Left hindlimb (tissue), 1 donor: Measurements from ENCODE around the gene ZNF274.
"Not testable (repeated sequence)": the region's sequence is repeated elsewhere in the genome, so short reads cannot be mapped to it uniquely, and the experiment has no call there.

Experiments used
- DNase-seq: peaks from one replicate; pipeline ENCODE4 v3.0.0-alpha.2; 2018

ZNF274 gene

GRCh38 chr19:58213075-58213369 is 30.2 kb downstream of the ZNF274 start:
- DNase-seq = no peak

- no peak for DNase-seq
Measured at GRCh38 chr19:58217069-58217481, 34.2 kb downstream of the ZNF274 start.

DNA sequence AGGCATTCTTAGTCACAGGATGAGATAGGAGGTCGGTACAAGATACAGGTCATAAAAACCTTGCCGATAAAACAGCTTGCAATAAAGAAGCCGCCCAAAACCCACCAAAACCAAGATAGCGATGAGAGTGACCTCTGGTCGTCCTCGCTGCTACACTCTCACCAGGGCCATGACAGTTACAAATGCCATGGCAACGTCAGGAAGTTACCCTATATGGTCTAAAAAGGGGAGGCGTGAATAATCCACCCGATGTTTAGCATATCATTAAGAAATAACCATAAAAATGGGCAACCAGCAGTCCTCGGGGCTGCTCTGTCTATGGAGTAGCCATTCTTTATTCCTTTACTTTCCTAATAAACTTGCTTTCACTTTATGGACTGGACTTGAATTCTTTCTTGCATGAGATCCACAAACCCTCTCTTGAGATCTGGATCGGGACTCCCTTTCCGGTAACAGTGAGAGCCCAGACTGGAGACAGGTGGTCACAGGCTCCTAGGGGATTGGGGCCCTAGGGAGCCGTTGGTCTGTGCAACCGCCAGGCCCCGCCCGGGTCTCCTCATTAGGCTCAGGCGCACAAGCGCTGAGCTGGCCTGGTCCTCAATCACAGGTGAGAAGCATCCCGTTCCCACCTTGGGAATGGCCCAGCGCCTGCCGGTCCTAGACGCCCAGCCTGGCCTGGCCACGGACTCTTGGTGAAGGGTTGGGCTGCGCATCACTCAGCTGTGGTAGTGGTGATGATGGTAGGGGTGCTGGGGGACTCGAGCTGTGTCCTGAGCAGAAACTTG is 34.9 kb downstream of the ZNF274 start:
- DNase-seq = no peak

GRCh38 chr19:58218899-58219298 is 36.0 kb downstream of the ZNF274 start:
- no peak for DNase-seq

GRCh38 chr19:58227964-58228584 is 45.2 kb downstream of the ZNF274 start:
- DNase-seq = no peak

DNA sequence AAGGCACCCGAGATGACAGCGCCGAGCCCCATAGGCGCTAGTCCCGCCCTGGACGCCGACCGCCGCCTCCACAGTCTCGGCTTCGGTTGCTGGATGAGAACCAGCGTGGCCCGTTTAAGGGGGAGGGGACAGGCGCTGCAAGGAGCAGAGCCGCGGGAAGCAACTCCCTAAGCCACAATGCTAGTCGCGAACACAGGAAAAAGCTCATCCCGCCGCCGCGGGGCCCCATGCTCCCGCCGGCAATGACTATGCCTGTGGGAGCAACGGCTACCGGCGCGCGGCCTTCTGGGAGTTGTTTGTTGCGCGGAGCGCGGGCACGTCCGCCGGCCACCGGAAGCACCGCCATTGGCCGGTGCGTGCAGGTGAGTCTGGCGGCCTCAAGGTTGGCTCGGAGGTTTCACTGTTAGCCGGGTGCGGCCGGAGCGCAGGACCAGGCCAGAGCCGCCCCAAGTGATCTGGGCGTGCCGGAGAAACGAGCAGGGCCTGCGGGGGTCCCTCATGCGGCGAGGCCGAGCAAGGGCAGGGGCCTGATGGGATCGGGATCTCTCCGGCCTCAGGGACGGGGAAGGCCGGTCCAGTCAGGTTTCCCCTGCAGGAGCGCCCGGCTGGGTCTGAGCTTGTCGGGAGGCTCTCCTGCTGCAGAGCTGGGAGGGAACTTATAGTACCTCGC is 45.9 kb downstream of the ZNF274 start, which contains the start of gene ZNF544:
Gene ZNF544 (plus strand): TSS at position 330 of the 670 bp plus-strand sequence. CDS start 15,110 bp downstream, outside the sequence.
- DNase-seq = peak; percentile 84

DNA sequence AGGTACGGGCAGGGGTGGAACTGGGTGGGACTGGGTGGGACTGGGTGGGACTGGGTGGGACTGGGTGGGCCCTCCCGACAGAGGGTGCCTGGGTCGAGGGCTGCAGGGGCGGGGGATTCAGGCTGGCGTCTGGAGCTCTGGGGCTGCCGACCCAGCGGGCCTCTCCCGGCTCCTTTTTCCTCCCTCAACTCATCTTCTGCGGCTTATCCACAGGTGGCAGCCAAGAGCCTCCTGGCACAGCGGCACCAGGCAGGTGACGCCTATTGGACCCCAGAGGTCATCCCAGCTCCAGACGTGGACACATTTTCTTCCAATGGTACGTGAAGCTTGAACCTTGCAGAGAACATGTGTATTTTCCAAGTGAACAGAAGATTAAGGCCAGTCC is 46.4 kb downstream of the ZNF274 start:
- DNase-seq = no peak

DNA sequence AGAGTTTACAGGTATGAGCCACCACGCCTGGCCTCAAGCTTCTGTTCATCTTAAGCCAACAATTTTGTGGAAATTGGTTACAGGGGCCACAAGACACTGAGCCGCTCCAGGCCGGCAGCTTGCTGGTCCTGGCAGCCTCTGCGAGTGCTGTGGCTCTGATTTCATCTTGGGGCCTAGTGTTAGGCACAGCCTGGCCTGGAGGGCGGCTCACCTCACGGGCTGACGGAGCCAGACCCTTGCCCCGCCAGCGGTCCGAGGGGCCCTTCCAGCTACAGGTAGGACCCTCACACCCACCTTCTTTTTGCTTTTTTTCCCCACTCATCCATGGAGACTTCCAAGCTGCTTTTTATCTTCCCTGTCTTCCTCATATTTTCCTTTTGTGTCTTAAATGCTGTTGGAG is 54.5 kb downstream of the ZNF274 start:
- no peak for DNase-seq

GRCh38 chr19:58243351-58243750 is 60.5 kb downstream of the ZNF274 start:
- DNase-seq = no peak

DNA sequence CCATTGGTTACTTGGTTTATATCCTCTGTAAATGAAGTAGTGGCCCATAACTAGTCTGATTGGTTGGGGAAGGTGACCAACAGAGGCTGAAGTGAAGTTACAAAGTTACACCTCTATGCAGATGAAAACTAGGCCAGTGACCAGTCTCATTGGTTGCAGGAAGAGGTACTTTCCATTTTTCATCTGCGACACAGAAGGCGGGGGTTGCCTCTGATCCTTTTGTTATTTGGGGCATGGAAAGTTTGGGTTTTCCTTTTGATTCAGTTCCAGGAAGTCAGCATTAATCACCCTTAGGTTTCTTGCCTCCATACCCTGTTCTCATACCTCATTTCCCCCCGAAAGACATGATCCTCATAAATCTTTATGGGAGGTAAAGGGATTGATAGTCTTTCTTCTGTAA is 66.0 kb downstream of the ZNF274 start:
- DNase-seq = no peak

DNA sequence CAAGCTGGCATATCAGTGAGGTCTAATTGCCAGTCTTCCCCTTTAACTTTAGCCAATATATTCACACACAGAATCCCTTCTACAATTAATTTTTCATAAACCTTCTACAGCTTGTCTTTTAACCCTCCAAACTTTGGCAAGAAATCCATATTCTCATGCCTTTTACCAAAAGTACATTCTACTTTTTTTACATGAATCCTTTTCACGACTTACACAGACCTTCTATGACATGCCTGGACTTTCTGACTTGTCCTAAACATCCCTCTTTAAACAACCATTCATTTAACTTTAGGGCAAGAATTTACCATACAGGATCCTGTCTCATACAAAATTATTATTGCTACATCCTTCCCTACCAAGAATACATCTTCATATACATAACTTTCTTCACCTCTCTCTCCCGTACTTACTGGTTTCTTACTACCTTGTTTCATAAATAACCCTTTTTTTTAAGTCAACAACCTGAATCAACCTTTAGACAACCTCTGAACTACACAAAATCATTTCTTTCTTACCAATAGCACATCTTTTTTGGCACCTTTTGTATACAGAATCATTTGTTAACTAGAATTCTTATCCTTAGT is 69.3 kb downstream of the ZNF274 start:
- DNase-seq = no peak

GRCh38 chr19:58258259-58258658 is 75.4 kb downstream of the ZNF274 start:
- DNase-seq = not testable (repeated sequence)

- DNase-seq = no peak
Measured at GRCh38 chr19:58261600-58261967, 78.7 kb downstream of the ZNF274 start.

- no peak for DNase-seq
Measured at GRCh38 chr19:58261968-58262921, 79.4 kb downstream of the ZNF274 start.

- no peak for DNase-seq
Measured at GRCh38 chr19:58262922-58263296, 80.0 kb downstream of the ZNF274 start.
